ENCODE measurements around the gene EFR3B.

GRCh38 chr2:24993406-24994145 lies 48.3 kb upstream of the EFR3B start:
- TF ChIP-seq CTCF (IDR thresholded peaks at IDR 0.05): no peak
- TF ChIP-seq POLR2A (IDR thresholded peaks at IDR 0.05): no peak
